Limb (tissue), 2 donors: ENCODE data around the gene BCAS3.
A peak's percentile ranks its signal among the peaks of the same experiment; 100 is the strongest.

Source experiments
- DNase-seq, 2 donors: peaks; one replicate each; pipeline ENCODE4 v3.0.0-alpha.2; 2016; ENCODE audit errors: extremely low spot score in 2 of 2

BCAS3 gene

DNA sequence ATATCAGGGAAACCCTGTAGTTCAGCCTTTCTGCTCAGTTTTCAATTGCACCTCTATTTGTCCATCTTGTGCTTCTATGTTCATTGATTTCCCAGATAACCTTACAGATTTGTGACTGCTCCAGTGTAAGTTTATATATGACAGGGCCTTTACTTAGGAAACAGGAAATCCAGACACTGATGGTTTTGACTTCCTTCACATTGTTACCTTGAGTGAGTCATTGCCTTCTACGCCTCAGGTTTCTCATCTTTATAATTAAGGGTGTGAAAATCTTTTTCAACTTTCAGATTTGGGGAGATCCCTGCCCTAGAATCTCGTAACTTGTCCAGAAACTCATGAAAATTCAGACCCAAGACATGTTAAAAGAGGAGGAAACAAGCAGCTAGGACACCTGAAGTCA lies 379.6 kb downstream of the BCAS3 start:
- DNase-seq: no peak

- DNase-seq: no peak
These were observed 380.4 kb downstream of the BCAS3 start for GRCh38 chr17:61058066-61058465.

DNA sequence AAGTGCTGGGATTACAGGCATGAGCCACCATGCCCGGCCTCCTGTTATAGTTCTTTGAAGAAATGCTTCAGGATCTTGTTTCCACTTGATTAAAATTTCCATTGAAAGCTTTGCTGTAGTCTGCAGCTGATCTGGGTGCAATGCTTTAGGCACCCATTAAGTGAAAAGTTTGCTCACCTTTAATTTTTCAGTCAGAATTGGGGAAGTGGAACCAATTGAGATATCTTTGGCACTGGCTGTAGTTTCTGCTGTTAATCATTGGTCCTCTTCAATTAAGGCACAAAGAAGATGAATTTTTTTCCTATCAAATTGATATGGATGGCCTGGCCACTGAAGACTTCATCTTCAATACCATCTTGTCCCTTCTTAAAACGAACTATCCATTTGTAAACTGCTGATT lies 385.9 kb downstream of the BCAS3 start:
- no peak for DNase-seq

GRCh38 chr17:61064087-61064951 lies 386.7 kb downstream of the BCAS3 start:
- no peak for DNase-seq

GRCh38 chr17:61065263-61065773 lies 387.7 kb downstream of the BCAS3 start:
- DNase-seq: peak in 1 of 2 donors; percentile 55

DNA sequence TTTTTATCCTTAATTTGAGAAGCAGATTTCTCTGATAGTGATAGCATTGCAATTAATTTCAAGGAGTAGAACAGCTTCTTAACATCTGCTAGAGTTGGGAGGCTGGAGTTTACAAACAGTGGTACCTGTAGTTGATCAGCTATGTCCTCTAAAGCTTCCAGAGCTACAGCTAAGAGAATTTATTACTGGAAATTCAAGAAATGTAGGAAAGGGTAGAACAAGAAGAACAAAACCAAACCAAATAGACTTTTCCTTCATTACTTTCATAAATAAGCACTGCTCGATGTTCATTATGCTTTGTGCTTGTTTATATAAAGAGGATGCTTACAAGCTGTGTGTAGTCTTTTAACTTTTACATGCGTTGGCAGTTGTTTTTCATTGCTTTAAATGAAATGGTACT lies 388.4 kb downstream of the BCAS3 start:
- no peak for DNase-seq

DNA sequence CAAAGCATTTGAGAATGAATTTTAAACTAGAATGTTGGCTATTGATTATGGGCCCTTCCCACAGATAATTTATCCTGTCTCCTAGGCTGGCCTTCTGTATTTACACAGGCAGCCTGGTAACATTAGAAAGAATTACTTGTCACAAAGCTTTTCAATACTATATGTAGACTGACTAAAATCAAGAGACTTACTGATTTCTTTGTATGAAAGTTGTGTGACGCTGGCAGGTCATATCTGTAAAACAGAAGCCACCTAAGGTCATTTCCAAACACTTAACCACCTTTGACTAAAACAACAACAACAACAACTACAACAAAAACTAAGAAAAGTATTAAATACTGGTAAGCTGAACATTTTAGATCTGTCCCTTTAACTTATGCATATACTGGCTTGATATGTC lies 393.0 kb downstream of the BCAS3 start:
- no peak for DNase-seq

DNA sequence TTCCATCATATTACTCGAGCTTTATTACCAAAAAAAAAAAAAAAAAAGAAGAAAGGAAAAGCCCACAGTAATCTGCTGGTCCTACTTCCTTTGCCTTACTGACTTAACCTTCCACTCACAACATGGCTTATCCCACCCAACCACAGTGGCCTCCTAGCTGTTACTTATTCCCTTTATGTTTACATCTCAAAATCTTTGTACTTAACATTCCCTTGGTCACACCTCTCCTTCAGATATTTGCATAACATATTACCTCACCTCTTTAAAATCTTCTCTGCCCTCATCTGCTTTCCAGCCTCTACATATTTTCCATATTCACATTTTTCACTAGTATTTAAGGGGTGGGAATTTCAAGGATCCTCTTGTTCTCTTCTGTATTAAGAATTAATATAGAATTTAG lies 395.0 kb downstream of the BCAS3 start:
- DNase-seq: no peak

DNA sequence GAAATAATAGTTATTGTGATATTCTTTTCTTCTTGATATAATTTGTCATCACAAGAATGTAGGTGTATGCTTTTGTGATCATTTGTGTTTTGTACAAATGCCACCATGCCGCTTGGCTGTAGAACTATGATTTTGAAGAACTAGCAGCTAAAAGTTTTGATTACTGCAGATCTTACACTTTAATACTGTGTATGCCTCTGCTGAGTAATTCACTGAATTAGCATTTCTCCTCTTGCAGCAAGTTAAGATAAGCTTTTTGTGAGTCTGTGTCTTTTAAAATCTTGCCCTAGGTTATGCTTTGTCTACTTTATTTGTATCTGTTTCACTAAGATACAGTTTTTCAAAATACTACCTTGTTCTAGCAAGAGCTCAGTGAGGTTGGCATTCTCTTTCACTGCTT lies 395.5 kb downstream of the BCAS3 start:
- no peak for DNase-seq

- DNase-seq: no peak
These were observed 396.3 kb downstream of the BCAS3 start for GRCh38 chr17:61073799-61074513.

- no peak for DNase-seq
These were observed 398.3 kb downstream of the BCAS3 start for GRCh38 chr17:61075988-61076387.

DNA sequence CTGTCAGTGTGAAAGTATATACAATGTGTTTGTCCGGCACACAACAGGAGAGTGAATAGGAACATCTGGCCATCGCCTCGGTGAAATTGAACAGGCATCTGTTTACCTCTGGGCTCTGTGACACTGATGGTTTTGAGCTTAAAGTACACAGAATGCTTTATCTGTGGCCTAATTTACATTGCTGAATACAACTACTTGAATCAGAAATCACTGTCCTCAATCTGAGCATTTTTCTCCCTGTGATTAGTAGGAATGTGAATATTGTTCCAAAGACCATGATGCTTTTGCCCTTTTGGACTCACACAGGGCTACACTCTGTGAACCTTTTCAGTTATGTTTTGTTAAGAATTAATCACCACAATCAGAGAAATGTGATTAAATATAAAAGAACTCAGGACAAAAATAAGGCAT lies 399.0 kb downstream of the BCAS3 start:
- no peak for DNase-seq

- no peak for DNase-seq
These were observed 404.3 kb downstream of the BCAS3 start for GRCh38 chr17:61081959-61082358.

- no peak for DNase-seq
These were observed 406.6 kb downstream of the BCAS3 start for GRCh38 chr17:61084260-61084659.

- no peak for DNase-seq
These were observed 409.4 kb downstream of the BCAS3 start for GRCh38 chr17:61087024-61087423.

DNA sequence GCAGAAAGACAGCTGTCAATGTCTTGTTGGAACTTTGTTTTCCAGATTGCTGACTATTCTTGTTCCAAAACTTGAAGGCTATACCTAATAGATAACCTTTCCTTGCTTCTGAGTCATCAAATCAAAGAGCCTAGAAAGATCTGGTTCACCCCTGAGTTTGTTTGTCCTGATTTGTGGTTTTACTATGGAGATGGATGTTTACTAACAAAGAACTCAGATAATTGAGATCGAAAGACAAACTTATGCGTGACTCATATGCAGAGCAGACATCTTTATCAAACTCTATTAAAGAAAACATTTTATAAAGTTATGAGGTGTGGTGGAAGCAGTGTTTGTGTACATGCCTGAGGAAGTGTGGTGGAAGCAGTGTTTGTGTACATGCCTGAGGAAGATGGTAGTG lies 410.9 kb downstream of the BCAS3 start:
- no peak for DNase-seq

- DNase-seq: no peak
These were observed 413.4 kb downstream of the BCAS3 start for GRCh38 chr17:61091096-61091495.

DNA sequence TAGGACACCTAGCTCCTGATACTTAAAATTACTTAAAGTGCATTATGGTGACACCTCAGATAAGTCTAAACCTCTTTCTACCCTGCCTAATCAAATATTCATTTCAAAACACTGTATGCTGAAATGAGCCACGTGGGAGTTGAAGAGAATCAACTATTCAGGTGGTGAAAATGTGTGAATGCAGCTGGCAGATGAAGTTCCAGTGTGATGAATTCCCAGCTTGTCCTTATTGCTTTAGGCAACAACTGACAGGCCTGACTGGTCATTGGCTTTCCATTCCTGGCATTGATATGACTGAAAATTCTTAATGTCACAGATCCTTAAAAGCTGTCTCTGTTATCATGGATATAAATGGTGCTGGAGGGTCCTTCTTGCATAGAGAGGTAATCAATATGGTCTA lies 420.1 kb downstream of the BCAS3 start:
- DNase-seq: no peak

- DNase-seq: no peak
These were observed 428.7 kb downstream of the BCAS3 start for GRCh38 chr17:61106354-61106753.

DNA sequence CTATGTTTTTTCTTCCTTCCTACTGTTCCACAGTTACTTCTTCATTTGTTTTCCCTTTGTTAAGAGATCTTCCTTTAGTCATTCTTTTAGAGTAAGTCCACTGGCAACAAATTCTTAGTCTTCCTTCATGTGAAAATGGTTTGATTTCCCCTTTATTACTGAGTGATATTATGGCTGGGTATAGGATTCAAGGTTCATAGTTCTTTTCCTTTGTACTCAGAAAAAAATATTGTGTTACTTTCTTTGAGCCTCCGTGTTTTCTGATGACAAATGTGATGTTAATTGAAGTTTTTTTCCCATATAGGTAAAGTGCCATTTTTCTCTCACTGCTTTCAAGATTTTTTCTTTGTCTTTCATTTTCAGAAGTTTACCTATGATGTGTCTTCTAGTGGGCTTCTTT lies 438.9 kb downstream of the BCAS3 start:
- no peak for DNase-seq

GRCh38 chr17:61117983-61118382 lies 440.3 kb downstream of the BCAS3 start:
- no peak for DNase-seq

- DNase-seq: no peak
These were observed 441.2 kb downstream of the BCAS3 start for GRCh38 chr17:61118871-61119270.
